Erythroblast (primary cell): Measurements from ENCODE around the gene SEPTIN3.

ENCODE experiments used
- GATA1 ChIP-seq: IDR thresholded peaks from 2 replicates; pipeline ENCODE4 v1.6.1; 2011; ENCODE audit warnings: low read depth, mild to moderate bottlenecking, control low read depth, low read length, moderate library complexity
- POLR2A ChIP-seq: IDR thresholded peaks from 2 replicates; pipeline ENCODE4 v1.6.1; 2011; ENCODE audit warnings: mild to moderate bottlenecking, low read length

- no peak for TF ChIP-seq GATA1
- no peak for TF ChIP-seq POLR2A
Measured at GRCh38 chr22:42007922-42008321, 38.7 kb downstream of the SEPTIN3 start.
